B cell (primary cell): ENCODE measurements around the gene KCNT2. TPM values are rescaled to one million over a fixed set of nuclear protein-coding genes. Genes with fewer than 3 reads are reported as not detected.

Experiments used
- ATAC-seq: fragments of 200-7000 bp; cut with Tn5 transposase; one replicate; pipeline ENCODE4 v1.10.0; 2021; ENCODE audit warnings: low read depth, mild to moderate bottlenecking, moderate number of reproducible peaks, moderate library complexity
- CTCF ChIA-PET: fragments of 350-600 bp; sonication (Branson Sonifier 250); formaldehyde crosslinking; loops from one replicate; lab custom pipeline; 2021; ENCODE audit warnings: antibody characterized with exemption, inconsistent platforms; lab: Charles Lee
- POLR2A ChIA-PET: fragments of 350-600 bp; sonication (Branson Sonifier 250); formaldehyde crosslinking; loops from one replicate; lab custom pipeline; 2021; ENCODE audit warnings: antibody characterized with exemption; lab: Charles Lee
- DNase-seq: peaks from one replicate; pipeline ENCODE4 v3.0.0; 2013
- H2AFZ ChIP-seq: 2 replicates; pipeline ENCODE4 v1.6.1; 2012; ENCODE audit warnings: mild to moderate bottlenecking, low read depth, low read length; ENCODE audit not compliant: insufficient read depth, poor library complexity, severe bottlenecking
- H3K27ac ChIP-seq, 2 donors: 1 replicate in 1 of 2; 2 replicates in 1 of 2; pipeline ENCODE4 v1.5.1; 2012 to 2013; ENCODE audit warnings: low read length in 2 of 2, mild to moderate bottlenecking in 2 of 2, moderate library complexity in 1 of 2
- H3K27me3 ChIP-seq, 4 experiments: fragments of 200-600 bp in 1 of 4; sonication (generic) in 1 of 4; replicated peaks in 1 of 4; 1 replicate in 2 of 4; 2 replicates in 2 of 4; pipeline versions ENCODE4 v1.6.1 to v1.7.0; 2013 to 2016; ENCODE audit warnings: low read length in 3 of 4, mild to moderate bottlenecking in 2 of 4, mixed read lengths in 1 of 4, moderate library complexity in 1 of 4; ENCODE audit not compliant: insufficient read depth in 4 of 4, control insufficient read depth in 3 of 4; ENCODE audit errors: control extremely low read depth in 1 of 4
- H3K36me3 ChIP-seq, 2 experiments: replicated peaks in 1 of 2; 1 replicate in 1 of 2; 2 replicates in 1 of 2; pipeline versions ENCODE4 v1.6.1 to v1.7.1; 2013; ENCODE audit warnings: low read length in 1 of 2; ENCODE audit not compliant: insufficient read depth in 2 of 2, control insufficient read depth in 1 of 2; ENCODE audit errors: control extremely low read depth in 1 of 2, extremely low read depth in 1 of 2
- H3K4me1 ChIP-seq, 2 donors: fragments of 200-600 bp in 1 of 2; sonication (generic) in 1 of 2; 1 replicate in 1 of 2; 2 replicates in 1 of 2; pipeline versions ENCODE4 v1.5.1 to v1.6.1; 2013 to 2017; ENCODE audit warnings: low read length in 2 of 2; ENCODE audit not compliant: control insufficient read depth in 2 of 2, insufficient read depth in 2 of 2
- H3K4me2 ChIP-seq: replicated peaks from 2 replicates; pipeline ENCODE3; 2012; ENCODE audit warnings: mild to moderate bottlenecking, low read depth, low read length; ENCODE audit not compliant: poor library complexity, severe bottlenecking
- H3K4me3 ChIP-seq, 5 experiments: fragments of 200-600 bp in 1 of 5; sonication (generic) in 1 of 5; 1 replicate in 3 of 5; 2 replicates in 2 of 5; pipeline versions ENCODE4 v1.5.1 to v1.7.0; 2011 to 2016; ENCODE audit warnings: low read length in 4 of 5, mild to moderate bottlenecking in 4 of 5, low read depth in 2 of 5, control low read depth in 1 of 5, moderate library complexity in 1 of 5; ENCODE audit not compliant: insufficient read depth in 1 of 5; ENCODE audit errors: control extremely low read depth in 1 of 5, extremely low read depth in 1 of 5
- H3K79me2 ChIP-seq: fragments of 200-600 bp; sonication (generic); one replicate; pipeline ENCODE4 v1.6.0; 2016; ENCODE audit warnings: low read length; ENCODE audit not compliant: control insufficient read depth, insufficient read depth
- H3K9ac ChIP-seq: fragments of 200-600 bp; sonication (generic); 2 replicates; pipeline ENCODE4 v1.6.1; 2017; ENCODE audit warnings: mild to moderate bottlenecking, low read length, moderate library complexity
- H3K9me3 ChIP-seq, 3 donors: one replicate each; pipeline versions ENCODE4 v1.6.1 to v1.7.1; 2013; ENCODE audit warnings: low read length in 2 of 3; ENCODE audit not compliant: control insufficient read depth in 2 of 3, insufficient read depth in 1 of 3; ENCODE audit errors: control extremely low read depth in 1 of 3
- H4K20me1 ChIP-seq: 2 replicates; pipeline ENCODE4 v1.6.0; 2012; ENCODE audit warnings: mild to moderate bottlenecking, low read length; ENCODE audit not compliant: insufficient read depth, control insufficient read depth, poor library complexity, severe bottlenecking
- H3K27ac Mint-ChIP-seq: one replicate; pipeline ENCODE4 v1.8.0; 2021; ENCODE audit warnings: mixed read lengths
- H3K27me3 Mint-ChIP-seq: one replicate; pipeline ENCODE4 v1.8.0; 2021; ENCODE audit warnings: mixed read lengths
- H3K4me1 Mint-ChIP-seq: one replicate; pipeline ENCODE4 v1.8.0; 2021; ENCODE audit warnings: mixed read lengths
- H3K4me3 Mint-ChIP-seq: one replicate; pipeline ENCODE4 v1.8.0; 2021; ENCODE audit warnings: mixed read lengths
- H3K9me3 Mint-ChIP-seq: one replicate; pipeline ENCODE4 v1.8.0; 2022; ENCODE audit warnings: mixed read lengths; ENCODE audit not compliant: insufficient read depth
- EZH2 ChIP-seq: IDR thresholded peaks from 2 replicates; pipeline ENCODE4 v1.6.1; 2012; ENCODE audit warnings: borderline replicate concordance, low read depth, mild to moderate bottlenecking, moderate library complexity, low read length; ENCODE audit not compliant: insufficient read depth, poor library complexity, severe bottlenecking
- intact Hi-C: fragments of 100-400 bp; cut with micrococcal nuclease; formaldehyde crosslinking; loops from one replicate; pipeline ENCODE4 v1.10.0; 2022
- polyA plus RNA-seq: library from polyadenylated mRNA; depleted of rRNA; stranded (reverse); fragments of >200 nt; gene quantifications from 2 replicates; pipeline ENCODE4 v1.2.3, GENCODE V29; 2012
- total RNA-seq, 2 donors: library from RNA; stranded (reverse); fragments of 120-200 nt in 1 of 2; gene quantifications; 1 replicate in 1 of 2; 2 replicates in 1 of 2; pipeline versions ENCODE4 v1.2.3 to v1.2.4, GENCODE V29; 2013 to 2022
- TF ChIP-seq, protein P1 (sequence below): fragments of 200-600 bp; IDR thresholded peaks from one replicate; pipeline ENCODE4 v1.8.0; 2022; ENCODE audit warnings: antibody characterized with exemption, mild to moderate bottlenecking

KCNT2 gene
- total and polyA plus RNA-seq, 2 donors (not counting 1 experiment from before 2014, with no cell fraction given), result not detected

DNA sequence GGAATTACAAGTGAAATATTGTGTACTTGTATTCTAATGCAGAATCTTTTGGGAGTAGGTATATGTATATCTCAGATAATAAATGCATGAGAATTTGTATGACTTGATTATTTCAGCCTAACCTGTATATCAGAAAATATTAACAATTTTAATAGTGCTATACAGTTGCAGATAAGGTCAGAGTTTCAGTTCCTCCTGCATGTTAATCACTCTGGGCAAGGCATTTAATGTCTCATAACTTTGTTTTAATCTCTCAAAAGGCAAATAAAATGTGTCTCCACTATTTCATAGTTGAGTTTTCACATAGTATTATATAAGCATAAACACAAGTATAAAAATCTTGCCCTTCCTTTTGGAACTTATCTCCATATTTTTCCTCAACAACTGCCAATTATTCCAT is 352.5 kb downstream of the KCNT2 start:
- H3K4me3 ChIP-seq, result no peak overlapping the region
- no peak overlapping the region for H3K9ac ChIP-seq
- ATAC-seq (no peak), DNase-seq (no peak)
- no peak overlapping the region for H3K27ac Mint-ChIP-seq
- H3K9me3 Mint-ChIP-seq, result no peaks in the 10 kb centered on the region
- no peak for TF ChIP-seq EZH2
- TF ChIP-seq, protein P1, sequence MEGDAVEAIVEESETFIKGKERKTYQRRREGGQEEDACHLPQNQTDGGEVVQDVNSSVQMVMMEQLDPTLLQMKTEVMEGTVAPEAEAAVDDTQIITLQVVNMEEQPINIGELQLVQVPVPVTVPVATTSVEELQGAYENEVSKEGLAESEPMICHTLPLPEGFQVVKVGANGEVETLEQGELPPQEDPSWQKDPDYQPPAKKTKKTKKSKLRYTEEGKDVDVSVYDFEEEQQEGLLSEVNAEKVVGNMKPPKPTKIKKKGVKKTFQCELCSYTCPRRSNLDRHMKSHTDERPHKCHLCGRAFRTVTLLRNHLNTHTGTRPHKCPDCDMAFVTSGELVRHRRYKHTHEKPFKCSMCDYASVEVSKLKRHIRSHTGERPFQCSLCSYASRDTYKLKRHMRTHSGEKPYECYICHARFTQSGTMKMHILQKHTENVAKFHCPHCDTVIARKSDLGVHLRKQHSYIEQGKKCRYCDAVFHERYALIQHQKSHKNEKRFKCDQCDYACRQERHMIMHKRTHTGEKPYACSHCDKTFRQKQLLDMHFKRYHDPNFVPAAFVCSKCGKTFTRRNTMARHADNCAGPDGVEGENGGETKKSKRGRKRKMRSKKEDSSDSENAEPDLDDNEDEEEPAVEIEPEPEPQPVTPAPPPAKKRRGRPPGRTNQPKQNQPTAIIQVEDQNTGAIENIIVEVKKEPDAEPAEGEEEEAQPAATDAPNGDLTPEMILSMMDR, result no peak
- H2AFZ ChIP-seq, result no peak overlapping the region
- intact Hi-C loops, result no loop called here
- no peak overlapping the region for H3K27ac ChIP-seq
- H3K27me3 Mint-ChIP-seq, result no peaks in the 10 kb centered on the region
- ChIA-PET POLR2A (no interaction called here), CTCF (no interaction called here)
- H3K79me2 ChIP-seq, result no peaks in the 10 kb centered on the region
- peaks cover 0 to 3% (median 3%) of the 10 kb centered on the region in 3 donors for H3K9me3 ChIP-seq
- no peaks in the 10 kb centered on the region for H3K4me1 Mint-ChIP-seq
- H4K20me1 ChIP-seq, result no peaks in the 10 kb centered on the region
- H3K4me1 ChIP-seq, result peaks cover 0 to 3% of the 10 kb centered on the region in 2 donors
- peaks cover 0 to 9% (median 0%) of the 10 kb centered on the region in 4 experiments for H3K27me3 ChIP-seq
- H3K4me3 Mint-ChIP-seq, result no peak overlapping the region
- no peak overlapping the region for H3K4me2 ChIP-seq
- no peaks in the 10 kb centered on the region for H3K36me3 ChIP-seq

DNA sequence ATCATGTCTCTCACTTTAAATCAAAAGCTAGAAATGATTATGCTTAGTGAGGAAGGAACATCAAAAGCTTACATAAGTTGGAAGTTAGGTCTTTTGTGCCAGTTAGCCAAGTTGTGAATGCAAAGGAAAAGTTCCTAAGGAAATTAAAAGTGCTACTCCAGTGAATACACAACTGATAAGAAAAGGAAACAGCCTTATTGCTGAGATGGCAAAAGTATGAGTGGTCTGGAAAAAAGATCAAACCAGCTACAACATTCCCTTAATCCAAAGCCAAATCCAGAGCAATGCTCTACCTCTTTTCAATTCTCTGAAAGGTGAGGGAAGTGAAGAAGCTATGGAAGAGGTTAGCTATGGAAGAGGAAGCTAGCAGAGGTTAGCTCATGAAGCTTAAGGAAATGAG is 378.7 kb downstream of the KCNT2 start:
- H3K9me3 ChIP-seq, result no peaks in the 10 kb centered on the region
- no peak overlapping the region for H3K4me2 ChIP-seq
- no peak for DNase-seq
- H4K20me1 ChIP-seq, result no peaks in the 10 kb centered on the region
- no peaks in the 10 kb centered on the region for H3K27me3 Mint-ChIP-seq
- ChIA-PET CTCF (no interaction called here), POLR2A (no interaction called here)
- no peaks in the 10 kb centered on the region for H3K79me2 ChIP-seq
- no peaks in the 10 kb centered on the region for H3K9me3 Mint-ChIP-seq
- no peak overlapping the region for H3K9ac ChIP-seq
- no peak overlapping the region for H3K27ac ChIP-seq
- no peaks in the 10 kb centered on the region for H3K27me3 ChIP-seq
- H2AFZ ChIP-seq, result no peak overlapping the region
- H3K4me3 Mint-ChIP-seq, result no peak overlapping the region
- no peaks in the 10 kb centered on the region for H3K4me1 Mint-ChIP-seq
- H3K27ac Mint-ChIP-seq, result no peak overlapping the region
- TF ChIP-seq, protein P1, result no peak
- no peak for TF ChIP-seq EZH2
- no peaks in the 10 kb centered on the region for H3K4me1 ChIP-seq
- ATAC-seq, result no peak
- H3K36me3 ChIP-seq, result no peaks in the 10 kb centered on the region
- intact Hi-C loops, result no loop called here
- H3K4me3 ChIP-seq, result no peak overlapping the region
